Fibroblast of mammary gland (primary cell): ENCODE measurements around the gene AUTS2.

Source experiments
- DNase-seq: peaks from one replicate; pipeline ENCODE4 v3.0.0-alpha.2; 2010; ENCODE audit warnings: low read depth
- H3K4me3 ChIP-seq: 2 replicates; pipeline ENCODE4 v1.5.1; 2011; ENCODE audit warnings: low read depth, mild to moderate bottlenecking, low read length, moderate library complexity; ENCODE audit not compliant: control insufficient read depth
- CTCF ChIP-seq: conservative IDR thresholded peaks from 2 replicates; pipeline ENCODE4 v1.5.1; 2011; ENCODE audit warnings: low read depth, low read length, inconsistent platforms; ENCODE audit not compliant: control insufficient read depth, insufficient read depth

Gene AUTS2

GRCh38 chr7:69839782-69840181 is 241.5 kb downstream of the AUTS2 start:
- TF ChIP-seq CTCF, result no peak
- no peak overlapping the region for H3K4me3 ChIP-seq
- DNase-seq, result no peak

GRCh38 chr7:69840248-69840647 is 242.0 kb downstream of the AUTS2 start:
- DNase-seq, result peak; percentile 46
- H3K4me3 ChIP-seq, result no peak overlapping the region
- TF ChIP-seq CTCF, result no peak

- no peak for DNase-seq
- no peak overlapping the region for H3K4me3 ChIP-seq
- TF ChIP-seq CTCF, result no peak
Observed at GRCh38 chr7:69843653-69844052, 245.4 kb downstream of the AUTS2 start.

- no peak for TF ChIP-seq CTCF
Observed at GRCh38 chr7:69844264-69844868, 246.1 kb downstream of the AUTS2 start.

GRCh38 chr7:69845721-69846495 is 247.6 kb downstream of the AUTS2 start:
- no peak for DNase-seq
- no peak for TF ChIP-seq CTCF
- H3K4me3 ChIP-seq, result no peak overlapping the region

More at GRCh38 chr7:69844264-69844868, 246.1 kb downstream of the AUTS2 start:
- no peak overlapping the region for H3K4me3 ChIP-seq
- no peak for DNase-seq

GRCh38 chr7:69847921-69848612 is 249.8 kb downstream of the AUTS2 start:
- DNase-seq, result no peak
- H3K4me3 ChIP-seq, result no peak overlapping the region
- no peak for TF ChIP-seq CTCF
